NCI-H1436 treated with DMSO at 0.1 percent for 48 hours (cell line): Measurements from ENCODE around the gene NEB.

Source experiments
- DNase-seq: peaks from one replicate; lab custom pipeline; 2025; lab: John Stamatoyannopoulos, UW

NEB gene

DNA sequence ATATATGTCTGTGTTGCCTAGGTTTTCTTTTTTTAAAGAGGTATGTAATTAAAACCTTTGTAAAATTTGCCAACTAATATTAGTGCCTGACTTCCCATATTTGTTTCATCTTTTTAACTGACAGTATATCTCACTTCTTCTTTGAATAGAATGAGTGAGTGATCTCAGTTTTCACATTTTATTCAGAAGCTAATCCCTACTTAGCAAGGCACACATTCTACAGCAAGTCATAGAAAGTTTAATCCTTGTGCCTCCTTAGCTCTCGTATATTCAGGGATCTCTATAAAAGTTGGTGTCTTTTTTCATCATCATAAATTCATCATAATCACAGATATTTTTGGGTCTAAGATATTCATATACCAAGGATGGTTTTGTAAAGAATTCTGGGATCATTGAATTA, 258.0 kb downstream of the NEB start:
- no peak for DNase-seq

DNA sequence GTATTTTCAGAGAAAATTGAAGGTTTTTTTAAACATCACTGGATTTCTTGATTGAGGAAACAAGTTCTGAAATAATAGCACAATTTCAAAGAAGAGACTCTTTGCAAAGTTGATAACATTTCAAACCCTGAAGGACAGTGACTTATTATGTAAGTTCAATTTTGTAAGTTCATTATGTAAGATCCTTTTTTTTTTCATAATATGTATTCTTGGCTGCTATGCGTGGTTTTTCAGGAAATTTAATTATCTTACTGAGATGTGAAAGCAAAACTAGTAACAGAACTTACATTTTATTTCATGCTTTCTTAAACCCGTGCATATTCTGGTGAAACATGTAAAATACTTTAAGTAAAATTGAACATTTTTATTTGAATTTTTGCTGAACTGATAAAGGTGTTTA, 259.2 kb downstream of the NEB start:
- DNase-seq: no peak

DNA sequence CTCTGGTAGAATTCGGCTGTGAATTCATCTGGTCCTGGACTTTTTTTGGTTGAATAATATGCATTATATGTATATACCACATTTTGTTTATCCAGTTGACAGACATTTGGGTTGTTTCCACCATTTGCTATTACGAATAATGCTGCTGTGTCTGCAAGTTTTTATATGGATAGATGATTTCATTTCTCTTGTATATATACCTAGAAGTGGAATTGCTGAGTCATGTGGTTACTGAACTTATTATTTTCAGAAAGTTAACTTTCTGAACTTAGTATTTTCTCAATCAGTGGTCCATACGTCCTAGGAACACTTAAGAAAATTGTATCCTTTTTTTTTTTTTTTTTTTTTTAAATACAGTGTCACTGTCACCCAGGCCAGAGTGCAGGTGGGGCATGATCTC, 261.3 kb downstream of the NEB start:
- DNase-seq: no peak

DNA sequence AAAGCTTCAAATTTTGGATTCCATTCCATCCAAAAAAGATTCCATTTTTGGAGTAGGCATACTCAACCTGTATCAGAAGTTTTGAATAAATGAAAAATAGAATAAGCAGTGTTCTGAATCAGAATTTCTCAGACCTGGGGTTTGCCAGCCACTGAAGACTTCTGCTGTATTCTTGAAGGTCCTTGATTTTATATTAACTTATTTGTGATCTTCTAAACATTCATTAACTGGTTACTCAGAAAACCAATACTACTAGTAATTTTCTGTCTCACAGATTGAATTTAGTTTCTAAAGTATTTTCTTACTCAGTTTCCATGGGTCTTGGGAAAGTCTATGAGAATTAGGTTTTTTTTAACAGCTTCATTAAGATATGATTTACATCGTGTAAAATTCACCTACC, 263.7 kb downstream of the NEB start:
- DNase-seq: no peak

DNA sequence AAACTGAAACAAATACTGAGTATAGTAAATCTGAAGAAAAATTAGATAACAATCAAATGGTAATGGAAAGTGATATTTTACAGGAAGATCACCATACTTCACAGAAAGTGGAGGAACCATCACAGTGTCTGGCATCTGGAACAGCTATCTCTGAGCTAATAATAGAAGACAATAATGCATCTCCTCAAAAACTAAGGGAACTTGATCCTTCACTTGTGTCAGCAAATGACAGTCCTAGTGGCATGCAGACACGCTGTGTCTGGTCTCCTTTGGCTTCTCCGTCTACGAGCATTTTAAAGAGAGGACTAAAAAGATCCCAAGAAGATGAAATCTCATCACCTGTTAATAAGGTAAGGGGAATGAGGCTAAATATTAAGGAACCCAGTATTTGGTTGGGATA, 268.5 kb downstream of the NEB start:
- DNase-seq: no peak

DNA sequence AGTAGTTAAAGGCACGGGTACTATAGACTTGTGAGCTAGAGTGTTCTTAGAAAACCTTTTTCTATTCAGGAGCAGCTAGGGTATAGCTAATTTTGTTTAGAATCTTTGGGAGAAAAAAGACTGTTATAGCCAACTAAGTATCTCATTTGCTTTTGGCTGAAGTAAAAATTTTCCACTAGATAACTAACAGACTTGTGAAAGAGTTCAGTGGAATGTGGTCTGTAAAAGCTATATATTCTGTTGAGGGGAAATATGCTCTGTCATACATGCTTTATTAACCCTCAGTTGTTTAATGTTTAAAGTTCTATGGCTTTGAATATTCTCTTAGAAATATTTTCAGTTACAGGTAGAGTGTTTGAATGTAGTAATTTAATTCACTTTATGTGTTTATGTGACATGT, 274.9 kb downstream of the NEB start:
- DNase-seq: no peak

DNA sequence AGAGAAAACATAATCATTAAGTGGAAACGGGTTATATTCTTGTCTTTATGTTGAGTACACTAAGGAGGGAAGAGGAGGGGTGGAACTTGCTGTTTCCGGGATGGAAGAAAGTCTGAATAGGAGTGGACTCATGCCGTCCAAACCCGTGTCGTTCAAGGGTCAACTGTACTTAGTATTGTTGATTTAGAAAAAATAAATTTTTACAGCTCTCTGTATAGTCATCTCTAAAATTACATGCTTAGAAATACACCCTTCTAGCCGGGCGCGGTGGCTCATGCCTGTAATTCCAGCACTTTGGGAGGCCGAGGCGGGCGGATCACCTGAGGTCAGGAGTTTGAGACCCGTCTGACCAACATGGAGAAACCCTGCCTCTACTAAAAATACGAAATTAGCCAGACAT, 295.1 kb downstream of the NEB start:
- no peak for DNase-seq

DNA sequence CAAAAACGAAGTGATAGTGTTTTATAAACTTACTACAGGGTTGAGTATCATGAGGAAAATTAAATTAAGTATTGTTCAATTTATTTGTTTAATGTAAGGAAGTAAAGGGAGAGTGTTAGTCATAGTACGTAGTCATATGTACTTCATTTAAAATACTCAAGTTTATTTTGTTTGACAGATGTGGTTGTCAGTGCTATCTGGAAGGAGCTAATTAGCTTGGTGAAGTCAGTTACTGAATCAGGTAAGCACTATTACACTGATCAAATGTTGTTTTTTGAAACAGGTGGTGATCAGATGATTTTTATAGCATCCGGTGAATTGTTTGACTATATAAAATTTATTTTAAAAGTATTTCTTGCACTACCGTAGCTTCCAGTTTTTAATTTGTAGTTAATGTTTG, 295.8 kb downstream of the NEB start:
- no peak for DNase-seq

DNA sequence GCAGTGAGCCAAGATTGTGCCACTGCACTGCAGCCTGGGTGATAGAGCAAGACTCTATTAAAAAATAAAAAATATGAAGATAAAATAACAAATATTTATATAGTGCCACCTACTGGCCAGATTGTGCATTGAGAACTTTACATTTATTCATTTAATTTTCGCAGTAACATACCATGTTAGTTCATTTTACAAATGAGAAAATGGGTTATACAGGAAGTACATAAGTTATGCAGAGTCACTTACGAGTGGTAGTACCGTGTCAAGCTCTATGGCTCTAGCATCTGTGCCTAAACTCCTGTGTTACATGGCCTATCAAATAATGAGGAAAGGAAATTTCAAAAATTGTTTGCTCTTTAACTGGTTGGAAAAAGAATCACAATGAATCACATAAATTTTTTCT, 296.6 kb downstream of the NEB start:
- no peak for DNase-seq
